ENCODE measurements around the gene MGLL. TPM values are rescaled to one million over a fixed set of nuclear protein-coding genes. Genes with fewer than 3 reads are reported as not detected.

The MGLL gene
- total and polyA plus RNA-seq, 9 donors = 4.5 to 22.4 (median 13.3) TPM

GRCh38 chr3:127801731-127802313 lies 20.5 kb downstream of the MGLL start:
- TF ChIP-seq POLR2A (IDR thresholded peaks at IDR 0.05) (no peak), EP300 (IDR thresholded peaks at IDR 0.05) (no peak)
- TF ChIP-seq, protein P1, sequence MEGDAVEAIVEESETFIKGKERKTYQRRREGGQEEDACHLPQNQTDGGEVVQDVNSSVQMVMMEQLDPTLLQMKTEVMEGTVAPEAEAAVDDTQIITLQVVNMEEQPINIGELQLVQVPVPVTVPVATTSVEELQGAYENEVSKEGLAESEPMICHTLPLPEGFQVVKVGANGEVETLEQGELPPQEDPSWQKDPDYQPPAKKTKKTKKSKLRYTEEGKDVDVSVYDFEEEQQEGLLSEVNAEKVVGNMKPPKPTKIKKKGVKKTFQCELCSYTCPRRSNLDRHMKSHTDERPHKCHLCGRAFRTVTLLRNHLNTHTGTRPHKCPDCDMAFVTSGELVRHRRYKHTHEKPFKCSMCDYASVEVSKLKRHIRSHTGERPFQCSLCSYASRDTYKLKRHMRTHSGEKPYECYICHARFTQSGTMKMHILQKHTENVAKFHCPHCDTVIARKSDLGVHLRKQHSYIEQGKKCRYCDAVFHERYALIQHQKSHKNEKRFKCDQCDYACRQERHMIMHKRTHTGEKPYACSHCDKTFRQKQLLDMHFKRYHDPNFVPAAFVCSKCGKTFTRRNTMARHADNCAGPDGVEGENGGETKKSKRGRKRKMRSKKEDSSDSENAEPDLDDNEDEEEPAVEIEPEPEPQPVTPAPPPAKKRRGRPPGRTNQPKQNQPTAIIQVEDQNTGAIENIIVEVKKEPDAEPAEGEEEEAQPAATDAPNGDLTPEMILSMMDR (IDR thresholded peaks at IDR 0.05) = no peak
- H3K27me3 ChIP-seq = no peaks in the 10 kb centered on the region
- H3K4me1 ChIP-seq (ENCODE audit: insufficient read depth) = no peaks in the 10 kb centered on the region
- H3K27ac ChIP-seq = no peak overlapping the region
- no peak for DNase-seq
- intact Hi-C loops (cut with DNase I) = no loop called here
- H3K4me3 ChIP-seq = no peak overlapping the region
- WGBS, 3 donors = 94 to 97% (median 95%) methylated on average over 3 of the region's 3 CpGs
- H3K9me3 ChIP-seq = no peaks in the 10 kb centered on the region
- H3K36me3 ChIP-seq = no peaks in the 10 kb centered on the region

- Histone ChIP-seq H3K4me3 (no peak overlapping the region), H3K27ac (no peak overlapping the region), H3K27me3 (no peaks in the 10 kb centered on the region), H3K9me3 (no peaks in the 10 kb centered on the region), H3K4me1 (ENCODE audit: insufficient read depth) (no peaks in the 10 kb centered on the region), H3K36me3 (no peaks in the 10 kb centered on the region)
- TF ChIP-seq POLR2A (IDR thresholded peaks at IDR 0.05) = no peak
- no peak for TF ChIP-seq EP300 (IDR thresholded peaks at IDR 0.05)
- TF ChIP-seq, protein P1 (IDR thresholded peaks at IDR 0.05) = no peak
- no peak for DNase-seq
- intact Hi-C loops (cut with DNase I) = no loop called here
- WGBS, 3 donors = 76 to 83% (median 80%) methylated on average over 2 of the region's 2 CpGs
These were observed 21.8 kb downstream of the MGLL start for GRCh38 chr3:127800508-127800907.

- Histone ChIP-seq H3K27ac (no peak overlapping the region), H3K4me1 (ENCODE audit: insufficient read depth) (no peaks in the 10 kb centered on the region), H3K4me3 (no peak overlapping the region), H3K27me3 (no peaks in the 10 kb centered on the region), H3K9me3 (no peaks in the 10 kb centered on the region), H3K36me3 (no peaks in the 10 kb centered on the region)
- TF ChIP-seq, protein P1 (IDR thresholded peaks at IDR 0.05) = no peak
- no peak for TF ChIP-seq EP300 (IDR thresholded peaks at IDR 0.05)
- TF ChIP-seq POLR2A (IDR thresholded peaks at IDR 0.05) = no peak
- intact Hi-C loops (cut with DNase I) = no loop called here
- WGBS, 3 donors = 59 to 71% (median 70%) methylated on average over 6 of the region's 6 CpGs
- DNase-seq = no peak
These were observed 22.7 kb downstream of the MGLL start for GRCh38 chr3:127799476-127800222.

- intact Hi-C loops (cut with DNase I) = no loop called here
- Histone ChIP-seq H3K4me3 (no peak overlapping the region), H3K9me3 (no peaks in the 10 kb centered on the region), H3K36me3 (no peaks in the 10 kb centered on the region), H3K4me1 (ENCODE audit: insufficient read depth) (no peaks in the 10 kb centered on the region), H3K27ac (no peak overlapping the region), H3K27me3 (no peaks in the 10 kb centered on the region)
- WGBS, 3 donors = 82 to 86% (median 86%) methylated on average over 4 of the region's 4 CpGs
- TF ChIP-seq, protein P1 (IDR thresholded peaks at IDR 0.05) = no peak
- TF ChIP-seq EP300 (IDR thresholded peaks at IDR 0.05) = no peak
- no peak for TF ChIP-seq POLR2A (IDR thresholded peaks at IDR 0.05)
- no peak for DNase-seq
These were observed 23.6 kb downstream of the MGLL start for GRCh38 chr3:127798716-127799115.

Measured in ovary (tissue), 9 donors.